DMS53 (cell line): ENCODE data around the gene EXD2.
"Not testable (repeated sequence)": the region's sequence is repeated elsewhere in the genome, so short reads cannot be mapped to it uniquely, and the experiment has no call there.

Experiments
- DNase-seq: peaks from one replicate; lab custom pipeline; 2025; lab: John Stamatoyannopoulos, UW

EXD2 gene

GRCh38 chr14:69199786-69200185 lies 8.5 kb downstream of the EXD2 start:
- no peak for DNase-seq

- peak; percentile 37 for DNase-seq
Observed at GRCh38 chr14:69204753-69205152, 13.5 kb downstream of the EXD2 start.

GRCh38 chr14:69207435-69208041 lies 16.2 kb downstream of the EXD2 start:
- DNase-seq, result no peak

- DNase-seq, result no peak
Observed at GRCh38 chr14:69208666-69209065, 17.4 kb downstream of the EXD2 start.

GRCh38 chr14:69214393-69214792 lies 23.1 kb downstream of the EXD2 start:
- DNase-seq, result peak; percentile 10

- DNase-seq, result not testable (repeated sequence)
Observed at GRCh38 chr14:69217663-69218062, 26.4 kb downstream of the EXD2 start.

- no peak for DNase-seq
Observed at GRCh38 chr14:69224946-69225345, 33.6 kb downstream of the EXD2 start.

GRCh38 chr14:69226178-69226577 lies 34.9 kb downstream of the EXD2 start:
- no peak for DNase-seq

GRCh38 chr14:69226736-69227135 lies 35.4 kb downstream of the EXD2 start:
- no peak for DNase-seq

GRCh38 chr14:69231486-69231885 lies 40.2 kb downstream of the EXD2 start:
- no peak for DNase-seq

- no peak for DNase-seq
Observed at GRCh38 chr14:69232388-69232787, 41.1 kb downstream of the EXD2 start.

- DNase-seq, result no peak
Observed at GRCh38 chr14:69234106-69234505, 42.8 kb downstream of the EXD2 start.

GRCh38 chr14:69235708-69236107 lies 44.4 kb downstream of the EXD2 start:
- DNase-seq, result no peak

- no peak for DNase-seq
Observed at GRCh38 chr14:69237142-69237541, 45.8 kb downstream of the EXD2 start.

- DNase-seq, result no peak
Observed at GRCh38 chr14:69237584-69237983, 46.3 kb downstream of the EXD2 start.

GRCh38 chr14:69238883-69239282 lies 47.6 kb downstream of the EXD2 start:
- no peak for DNase-seq

- DNase-seq, result no peak
Observed at GRCh38 chr14:69240527-69241173, 49.4 kb downstream of the EXD2 start.

- DNase-seq, result no peak
Observed at GRCh38 chr14:69241577-69241976, 50.3 kb downstream of the EXD2 start.

GRCh38 chr14:69242311-69243224 lies 51.3 kb downstream of the EXD2 start:
- DNase-seq, result peak; percentile 69

GRCh38 chr14:69244946-69245345 lies 53.6 kb downstream of the EXD2 start:
- DNase-seq, result no peak

GRCh38 chr14:69246331-69246730 lies 55.0 kb downstream of the EXD2 start:
- DNase-seq, result peak; percentile 20

GRCh38 chr14:69247676-69248440 lies 56.6 kb downstream of the EXD2 start:
- peak; percentile 7 for DNase-seq
